Peyer's patch (tissue), 4 donors: ENCODE data around the gene PSMA8. TPM values are rescaled to one million over a fixed set of nuclear protein-coding genes. Genes with fewer than 3 reads are reported as not detected.

ENCODE experiments used
- DNase-seq, 3 donors: peaks; one replicate each; pipeline ENCODE4 v3.0.0-alpha.2; 2017 to 2019
- H3K27ac ChIP-seq, 4 donors: fragments of 200-600 bp; sonication (generic); one replicate each; pipeline ENCODE4 v1.5.1; 2016 to 2019
- H3K27me3 ChIP-seq, 2 donors: fragments of 200-600 bp; sonication (generic); one replicate each; pipeline ENCODE4 v1.5.1; 2019
- H3K36me3 ChIP-seq, 3 donors: fragments of 200-600 bp; sonication (generic); one replicate each; pipeline ENCODE4 v1.5.1; 2016 to 2019
- H3K4me1 ChIP-seq, 4 donors: fragments of 200-600 bp; sonication (generic); one replicate each; pipeline ENCODE4 v1.5.1; 2016 to 2019
- H3K4me3 ChIP-seq, 4 donors: fragments of 200-600 bp; sonication (generic); 1 replicate in 3 of 4; 2 replicates in 1 of 4; pipeline ENCODE4 v1.5.1; 2016 to 2019; ENCODE audit warnings: mild to moderate bottlenecking in 1 of 4
- H3K9me3 ChIP-seq, 4 donors: fragments of 200-600 bp; sonication (generic); one replicate each; pipeline ENCODE4 v1.5.1; 2016 to 2019; ENCODE audit warnings: mild to moderate bottlenecking in 1 of 4
- POLR2A ChIP-seq, 2 donors: fragments of 450-650 bp; IDR thresholded peaks; one replicate each; pipeline ENCODE4 v1.5.1; 2017; ENCODE audit warnings: antibody characterized with exemption in 2 of 2, mild to moderate bottlenecking in 2 of 2, moderate library complexity in 2 of 2
- total RNA-seq, 4 donors: library from RNA; depleted of rRNA; stranded (reverse); fragments of >200 nt; gene quantifications; one replicate each; pipeline ENCODE4 v1.1.0, GENCODE V29; 2016
- TF ChIP-seq, protein P1 (sequence below), 6 experiments: fragments of 450-650 bp in 4 of 6; fragments of 200-600 bp in 2 of 6; sonication (generic) in 1 of 6; IDR thresholded peaks; one replicate each; pipeline ENCODE4 v1.5.1; 2017 to 2019; ENCODE audit warnings: antibody characterized with exemption in 6 of 6, mild to moderate bottlenecking in 3 of 6, moderate library complexity in 1 of 6

The PSMA8 gene
- total RNA-seq, 4 donors from 2014 or later, result not detected

DNA sequence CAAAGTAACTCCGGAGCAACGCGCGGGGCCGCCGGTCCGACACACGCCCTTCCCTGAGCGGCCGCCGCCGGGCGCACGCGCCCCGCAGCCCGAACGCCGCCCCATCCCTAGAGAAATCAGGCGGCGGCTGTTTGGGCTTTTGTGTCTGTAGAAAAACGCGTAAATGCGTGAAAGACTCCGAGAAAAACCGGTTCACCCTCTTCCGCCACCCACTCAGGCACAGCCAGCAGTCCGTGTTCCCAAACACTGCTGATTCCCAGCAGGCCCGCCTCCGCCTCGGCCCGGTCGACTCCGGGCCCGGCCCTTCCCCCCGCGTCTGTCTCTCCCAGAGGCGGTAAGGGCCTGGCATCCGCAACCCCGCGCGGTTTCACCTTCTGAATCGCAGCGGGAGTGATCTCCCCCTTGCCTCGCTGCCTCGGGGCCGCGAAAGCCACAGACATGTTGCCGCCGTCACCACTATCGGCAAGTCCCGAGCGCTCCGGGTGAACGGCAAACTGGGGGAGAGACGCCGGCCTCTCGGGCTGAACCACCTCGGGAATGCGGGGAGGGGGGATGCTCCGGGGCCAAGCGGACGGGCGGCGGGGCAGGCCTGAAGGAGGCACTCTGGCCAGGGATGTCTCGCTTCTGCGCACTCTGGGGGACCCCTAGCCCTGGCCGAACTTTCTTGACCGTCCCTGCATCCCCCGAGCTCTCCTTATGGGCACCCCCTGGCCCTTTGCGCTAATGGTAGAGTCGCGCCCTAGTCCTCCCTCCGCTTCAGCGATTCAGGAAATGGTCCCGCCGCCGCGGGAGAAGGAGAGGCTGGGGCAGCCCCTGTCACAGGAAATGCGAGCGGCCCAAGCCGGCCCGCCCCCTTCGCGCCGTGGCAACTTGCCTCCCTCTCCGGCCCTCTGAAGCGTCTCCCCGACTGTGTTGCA is 43.3 kb upstream of the PSMA8 start, which contains the start of gene SS18:
SS18 (minus strand) TSS at position 484 of the 917 bp plus-strand sequence; CDS start at position 440, 44 bp downstream.
- Histone ChIP-seq H3K4me3 (peak within 1 kb of the TSS; percentile 77 to 96 (median 85)), H3K9me3 (no peaks in the 10 kb centered on the region), H3K4me1 (peaks cover 0 to 12% (median 6%) of the 10 kb centered on the region in 4 donors), H3K27ac (peak within 1 kb of the TSS; percentile 90 to 97 (median 94)), H3K36me3 (peaks cover 0 to 14% (median 0%) of the 10 kb centered on the region in 3 donors), H3K27me3 (no peaks in the 10 kb centered on the region)
- peak; percentile 92 to 97 (median 93) for DNase-seq
- peak in 1 of 2 donors; percentile 42 for TF ChIP-seq POLR2A (IDR thresholded peaks at IDR 0.05)
- TF ChIP-seq, protein P1, sequence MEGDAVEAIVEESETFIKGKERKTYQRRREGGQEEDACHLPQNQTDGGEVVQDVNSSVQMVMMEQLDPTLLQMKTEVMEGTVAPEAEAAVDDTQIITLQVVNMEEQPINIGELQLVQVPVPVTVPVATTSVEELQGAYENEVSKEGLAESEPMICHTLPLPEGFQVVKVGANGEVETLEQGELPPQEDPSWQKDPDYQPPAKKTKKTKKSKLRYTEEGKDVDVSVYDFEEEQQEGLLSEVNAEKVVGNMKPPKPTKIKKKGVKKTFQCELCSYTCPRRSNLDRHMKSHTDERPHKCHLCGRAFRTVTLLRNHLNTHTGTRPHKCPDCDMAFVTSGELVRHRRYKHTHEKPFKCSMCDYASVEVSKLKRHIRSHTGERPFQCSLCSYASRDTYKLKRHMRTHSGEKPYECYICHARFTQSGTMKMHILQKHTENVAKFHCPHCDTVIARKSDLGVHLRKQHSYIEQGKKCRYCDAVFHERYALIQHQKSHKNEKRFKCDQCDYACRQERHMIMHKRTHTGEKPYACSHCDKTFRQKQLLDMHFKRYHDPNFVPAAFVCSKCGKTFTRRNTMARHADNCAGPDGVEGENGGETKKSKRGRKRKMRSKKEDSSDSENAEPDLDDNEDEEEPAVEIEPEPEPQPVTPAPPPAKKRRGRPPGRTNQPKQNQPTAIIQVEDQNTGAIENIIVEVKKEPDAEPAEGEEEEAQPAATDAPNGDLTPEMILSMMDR (IDR thresholded peaks at IDR 0.05), result peak in 3 of 6 experiments; percentile 1 to 11 (median 8)

DNA sequence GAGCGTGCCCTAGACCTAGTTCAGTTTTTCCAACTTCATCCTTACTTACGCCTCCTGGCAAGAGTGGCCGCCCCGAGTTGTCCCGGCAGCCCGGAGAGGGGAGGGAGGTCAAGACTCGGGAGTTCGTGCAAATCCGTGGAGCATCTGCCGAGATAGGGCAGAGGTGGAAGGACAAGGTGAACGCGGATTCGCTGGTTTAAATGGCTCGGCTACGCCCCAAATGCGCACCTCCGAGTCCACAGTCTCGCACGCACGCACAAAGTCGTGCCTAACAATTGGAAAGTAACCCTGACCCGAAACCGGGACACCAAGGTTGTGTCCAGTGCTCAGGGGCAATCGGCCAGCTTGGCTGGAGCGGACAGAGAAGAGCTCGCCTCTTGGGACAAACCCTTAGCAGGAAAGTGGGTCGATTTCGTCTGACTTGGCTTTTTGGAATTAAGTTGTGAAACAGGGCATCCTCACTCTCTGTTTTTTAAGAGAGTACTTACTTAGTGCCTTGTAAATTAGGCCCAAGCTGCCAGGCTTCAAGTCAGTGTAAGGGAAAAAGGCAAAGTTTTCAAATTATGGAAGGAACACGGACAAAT is 42.5 kb upstream of the PSMA8 start:
- peak overlapping the region; percentile 77 to 96 (median 85) for H3K4me3 ChIP-seq
- peak overlapping the region; percentile 90 to 97 (median 94) for H3K27ac ChIP-seq
- H3K4me1 ChIP-seq, result peaks cover 0 to 12% (median 6%) of the 10 kb centered on the region in 4 donors
- peaks cover 0 to 7% (median 0%) of the 10 kb centered on the region in 3 donors for H3K36me3 ChIP-seq
- DNase-seq, result no peak
- no peaks in the 10 kb centered on the region for H3K9me3 ChIP-seq
- TF ChIP-seq, protein P1 (IDR thresholded peaks at IDR 0.05), result no peak
- TF ChIP-seq POLR2A (IDR thresholded peaks at IDR 0.05), result no peak
- H3K27me3 ChIP-seq, result no peaks in the 10 kb centered on the region

DNA sequence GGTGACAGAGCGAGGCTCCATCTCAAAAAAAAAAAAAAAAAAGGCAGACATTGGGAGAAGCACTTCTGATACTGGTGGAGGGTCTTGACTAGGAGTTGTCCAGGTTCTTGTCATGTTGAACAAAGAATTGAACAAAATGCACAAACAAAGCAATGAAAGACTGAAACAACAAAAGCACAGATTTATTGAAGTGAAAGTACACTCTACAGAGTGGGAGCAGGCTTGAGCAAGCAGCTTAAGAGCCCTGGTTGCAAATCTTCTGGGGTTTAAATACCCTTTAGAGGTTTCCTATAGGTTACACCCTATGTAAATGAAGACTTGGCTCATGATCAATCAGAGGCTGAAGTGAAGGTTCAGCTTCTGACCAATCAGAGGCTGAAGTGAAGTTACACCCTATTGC is 36.8 kb upstream of the PSMA8 start:
- TF ChIP-seq, protein P1 (IDR thresholded peaks at IDR 0.05), result no peak
- no peak for TF ChIP-seq POLR2A (IDR thresholded peaks at IDR 0.05)
- Histone ChIP-seq H3K4me3 (no peak overlapping the region), H3K9me3 (no peaks in the 10 kb centered on the region), H3K36me3 (no peaks in the 10 kb centered on the region), H3K4me1 (no peaks in the 10 kb centered on the region), H3K27ac (no peak overlapping the region), H3K27me3 (no peaks in the 10 kb centered on the region)
- no peak for DNase-seq

DNA sequence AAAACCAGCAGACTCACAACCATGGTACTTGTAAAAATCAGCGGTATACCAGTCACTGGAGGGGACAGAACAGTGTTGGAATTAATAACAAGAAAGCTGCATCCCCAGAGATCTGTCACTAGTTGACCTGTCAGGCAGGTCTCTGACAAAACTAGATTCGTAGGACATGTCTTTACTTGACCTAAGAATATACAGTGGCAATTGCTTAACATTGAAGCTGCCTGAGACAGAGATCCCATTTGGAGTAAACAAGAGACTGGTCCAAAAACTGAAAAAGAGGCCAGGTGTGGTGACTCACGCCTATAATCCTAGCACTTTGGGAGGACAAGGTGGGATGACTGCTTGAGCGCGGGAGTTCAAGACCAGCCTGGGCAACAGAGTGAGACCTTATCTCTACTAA is 36.1 kb upstream of the PSMA8 start:
- Histone ChIP-seq H3K4me1 (no peaks in the 10 kb centered on the region), H3K27me3 (no peaks in the 10 kb centered on the region), H3K4me3 (no peak overlapping the region), H3K36me3 (no peaks in the 10 kb centered on the region), H3K9me3 (no peaks in the 10 kb centered on the region), H3K27ac (no peak overlapping the region)
- no peak for DNase-seq
- TF ChIP-seq, protein P1 (IDR thresholded peaks at IDR 0.05), result no peak
- no peak for TF ChIP-seq POLR2A (IDR thresholded peaks at IDR 0.05)

DNA sequence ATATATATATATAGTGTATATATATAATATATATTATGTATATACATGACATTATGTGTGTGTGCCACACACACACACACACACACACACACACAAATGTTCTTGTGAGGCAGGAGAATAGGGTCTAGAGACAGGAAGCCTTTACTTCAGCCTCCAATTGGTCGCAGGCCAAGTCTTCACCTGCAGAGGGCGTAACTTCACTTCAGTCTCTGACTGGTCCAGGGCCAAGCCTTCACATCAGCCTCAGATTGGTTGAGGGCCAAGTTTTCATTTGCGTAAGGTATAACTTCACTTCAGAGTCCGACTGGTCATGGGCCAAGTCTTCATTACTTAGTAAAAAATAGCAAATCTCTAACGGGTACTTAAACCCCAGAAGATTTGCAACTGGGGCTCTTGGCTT is 30.1 kb upstream of the PSMA8 start:
- H3K9me3 ChIP-seq, result no peaks in the 10 kb centered on the region
- no peaks in the 10 kb centered on the region for H3K36me3 ChIP-seq
- H3K4me3 ChIP-seq, result no peak overlapping the region
- H3K27ac ChIP-seq, result no peak overlapping the region
- no peaks in the 10 kb centered on the region for H3K27me3 ChIP-seq
- TF ChIP-seq, protein P1 (IDR thresholded peaks at IDR 0.05), result no peak
- TF ChIP-seq POLR2A (IDR thresholded peaks at IDR 0.05), result no peak
- no peaks in the 10 kb centered on the region for H3K4me1 ChIP-seq
- peak in 1 of 3 donors; percentile 51 for DNase-seq
